Muscle of arm (tissue), 14 donors: Measurements from ENCODE around the gene RUSC2. TPM values are rescaled to one million over a fixed set of nuclear protein-coding genes. Genes with fewer than 3 reads are reported as not detected.
A peak's percentile ranks its signal among the peaks of the same experiment; 100 is the strongest.

Experiments
- DNase-seq: peaks from one replicate; pipeline ENCODE4 v3.0.0-alpha.2; 2013
- long read RNA-seq, 11 donors: transcript quantifications; one replicate each; lab custom pipeline, GENCODE V29; 2026
- polyA plus RNA-seq, 12 donors: library from polyadenylated mRNA; unstranded; fragments of 120-200 nt; gene quantifications; one replicate each; pipeline ENCODE4 v1.2.1, GENCODE V29; 2013; ENCODE audit not compliant: insufficient read length in 12 of 12

The RUSC2 gene
- 10 to 100 TPM in 11 of 12 donors, not detected in 1; 42.6 to 79.5 (median 60.8) TPM for polyA plus RNA-seq
- long read RNA-seq, donor 1, partial matches to known transcripts, result 15 of 17 reads
- long read RNA-seq, donor 1, other reads (novel, unspliced or antisense), result 0 of 17 reads
- long read RNA-seq, donor 2, full-length matches to known transcripts, result 2 of 78 reads
- long read RNA-seq, donor 2, partial matches to known transcripts, result 60 of 78 reads
- long read RNA-seq, donor 2, other reads (novel, unspliced or antisense), result 16 of 78 reads
- long read RNA-seq, donor 3, partial matches to known transcripts, result 22 of 39 reads
- long read RNA-seq, donor 3, other reads (novel, unspliced or antisense), result 15 of 39 reads
- long read RNA-seq, donor 4, partial matches to known transcripts, result 5 of 12 reads
- long read RNA-seq, donor 4, other reads (novel, unspliced or antisense), result 6 of 12 reads
- long read RNA-seq, donor 5, result 0 reads
- long read RNA-seq, donor 6, partial matches to known transcripts, result 24 of 26 reads
- long read RNA-seq, donor 6, other reads (novel, unspliced or antisense), result 0 of 26 reads
- long read RNA-seq, donor 7, partial matches to known transcripts, result 11 of 17 reads
- long read RNA-seq, donor 7, other reads (novel, unspliced or antisense), result 5 of 17 reads
- long read RNA-seq, donor 8, full-length matches to known transcripts, result 10 of 47 reads
- long read RNA-seq, donor 8, partial matches to known transcripts, result 25 of 47 reads
- long read RNA-seq, donor 8, other reads (novel, unspliced or antisense), result 12 of 47 reads
- long read RNA-seq, donor 9, full-length matches to known transcripts, result 3 of 22 reads
- long read RNA-seq, donor 9, partial matches to known transcripts, result 9 of 22 reads
- long read RNA-seq, donor 9, other reads (novel, unspliced or antisense), result 10 of 22 reads
- long read RNA-seq, donor 10, full-length matches to known transcripts, result 2 of 23 reads
- long read RNA-seq, donor 10, partial matches to known transcripts, result 21 of 23 reads
- long read RNA-seq, donor 10, other reads (novel, unspliced or antisense), result 0 of 23 reads
- long read RNA-seq, donor 11, full-length matches to known transcripts, result 3 of 44 reads
- long read RNA-seq, donor 11, partial matches to known transcripts, result 31 of 44 reads
- long read RNA-seq, donor 11, other reads (novel, unspliced or antisense), result 10 of 44 reads

- peak; percentile 88 for DNase-seq
These were observed at the start of gene RUSC2 for GRCh38 chr9:35489313-35490154. RUSC2 (plus strand) TSS chr9:35490111; CDS start chr9:35546522, 56,411 bp downstream.

DNA sequence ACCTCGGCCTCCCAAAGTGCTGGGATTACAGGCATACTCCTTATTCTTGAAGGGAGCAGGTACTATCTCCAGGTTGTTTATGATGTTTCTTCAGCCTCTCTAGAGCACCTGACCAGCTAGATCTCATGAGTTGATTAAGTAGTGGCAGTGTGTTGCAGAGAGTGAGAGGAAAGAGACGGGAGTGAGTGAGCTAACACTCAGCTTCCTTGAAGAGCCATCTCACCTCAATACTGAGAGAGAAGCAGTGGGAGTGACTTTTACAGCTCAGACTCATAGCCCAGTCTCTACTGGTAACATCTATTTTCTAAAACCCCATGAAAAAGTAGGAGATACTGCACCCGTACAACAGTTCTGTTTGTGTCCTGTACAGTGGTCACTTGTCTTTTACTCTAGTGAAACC is 43.9 kb upstream of the RUSC2 start:
- DNase-seq, result no peak

DNA sequence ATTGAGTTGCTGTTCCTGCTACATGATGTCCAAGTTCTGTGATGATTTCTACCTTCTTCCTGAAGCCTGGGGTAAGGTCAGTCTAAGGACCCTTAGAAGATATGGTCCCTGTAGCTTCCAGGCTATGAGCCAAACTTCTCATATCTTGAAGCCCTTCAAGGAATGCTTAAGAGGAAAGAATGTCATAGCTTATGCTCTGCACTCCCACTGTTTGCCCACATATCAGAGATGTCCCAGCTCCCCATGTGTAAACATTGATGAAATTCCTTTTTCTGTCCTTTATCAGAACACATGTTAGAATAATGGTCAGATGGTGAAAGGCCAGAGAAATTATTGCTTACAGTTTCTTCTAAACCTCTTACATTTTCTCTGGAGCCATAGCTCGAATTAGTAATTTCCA is 41.4 kb upstream of the RUSC2 start:
- DNase-seq, result no peak

- DNase-seq, result no peak
These were observed 37.4 kb upstream of the RUSC2 start for GRCh38 chr9:35452481-35452880.

DNA sequence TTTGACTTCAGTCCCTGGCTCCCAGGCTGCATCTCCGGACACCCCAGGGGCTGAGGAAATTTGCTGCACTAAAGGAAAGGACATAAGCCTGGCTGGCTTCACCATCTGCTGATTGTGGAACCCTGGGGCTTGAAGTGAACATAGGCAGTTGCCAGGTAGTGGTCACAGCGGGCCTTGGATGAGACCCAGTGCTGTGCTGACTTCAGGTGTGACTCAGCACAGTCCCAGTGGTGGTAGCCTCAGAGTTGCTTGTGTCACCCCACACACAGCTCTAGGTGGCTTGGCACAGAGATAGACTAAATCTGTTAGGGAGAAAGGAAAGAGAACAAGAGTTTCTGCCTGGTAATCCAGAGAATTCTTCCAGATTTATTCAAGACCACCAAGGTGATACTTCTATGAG is 36.1 kb upstream of the RUSC2 start:
- DNase-seq, result no peak

DNA sequence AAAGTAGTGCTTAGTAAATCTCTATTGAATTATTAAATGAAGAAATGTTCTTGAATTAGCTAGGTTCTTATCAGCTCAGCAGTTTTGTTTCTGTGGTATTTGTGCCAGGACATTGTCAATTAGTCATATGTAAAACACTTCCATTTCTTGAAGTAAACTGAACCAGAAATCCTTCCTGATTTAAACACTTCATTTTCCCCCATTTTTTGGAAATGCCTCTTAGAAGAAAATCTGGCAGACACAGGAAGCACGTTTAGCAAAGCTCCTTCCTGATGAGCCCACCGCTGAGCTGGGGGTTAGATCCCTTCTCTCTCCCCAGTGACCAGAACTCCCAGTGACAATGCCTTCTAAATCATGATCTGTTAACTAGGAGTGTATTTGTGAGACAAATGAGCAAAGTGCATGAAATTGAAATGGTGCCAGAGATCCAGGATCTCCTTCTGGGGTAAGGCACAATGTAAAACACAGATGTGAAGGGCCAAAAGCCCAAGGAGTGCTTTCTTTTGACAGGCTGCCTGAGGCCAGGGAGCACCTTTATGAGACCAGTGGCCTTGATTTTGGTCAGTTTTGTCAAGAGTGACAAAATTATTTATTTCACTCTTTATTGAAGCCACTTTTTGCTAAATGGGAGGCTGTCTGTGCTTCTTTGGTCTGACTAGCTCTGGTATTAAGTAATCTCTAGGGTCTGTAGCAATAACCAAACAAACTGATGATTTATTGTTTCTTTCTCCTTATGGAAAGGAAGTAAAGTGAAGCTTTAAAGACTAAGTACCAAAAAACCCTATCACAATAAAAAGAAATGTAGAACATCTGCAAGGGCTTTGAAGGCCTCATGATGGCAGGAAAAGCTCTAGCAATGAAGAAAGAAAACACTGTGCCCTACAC is 25.5 kb upstream of the RUSC2 start:
- no peak for DNase-seq

GRCh38 chr9:35470340-35470739 is 19.6 kb upstream of the RUSC2 start:
- DNase-seq, result no peak

DNA sequence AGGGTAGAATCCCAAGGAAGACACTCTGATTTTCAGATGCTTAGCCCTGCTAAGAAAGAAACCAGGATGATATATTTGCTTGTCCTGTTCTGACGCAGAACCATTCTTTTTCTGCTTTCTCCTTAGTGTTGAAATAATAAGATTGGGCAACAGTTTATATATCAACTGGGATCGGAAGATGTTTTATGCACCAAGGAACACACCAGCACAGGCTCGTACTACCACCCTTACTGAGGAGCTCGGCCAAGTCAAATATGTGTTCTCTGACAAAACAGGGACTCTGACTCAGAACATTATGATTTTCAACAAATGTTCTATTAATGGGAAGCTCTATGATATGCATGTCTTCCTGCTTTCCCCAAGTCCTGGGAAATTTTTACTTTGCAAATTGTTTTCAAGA is 19.0 kb upstream of the RUSC2 start:
- no peak for DNase-seq

DNA sequence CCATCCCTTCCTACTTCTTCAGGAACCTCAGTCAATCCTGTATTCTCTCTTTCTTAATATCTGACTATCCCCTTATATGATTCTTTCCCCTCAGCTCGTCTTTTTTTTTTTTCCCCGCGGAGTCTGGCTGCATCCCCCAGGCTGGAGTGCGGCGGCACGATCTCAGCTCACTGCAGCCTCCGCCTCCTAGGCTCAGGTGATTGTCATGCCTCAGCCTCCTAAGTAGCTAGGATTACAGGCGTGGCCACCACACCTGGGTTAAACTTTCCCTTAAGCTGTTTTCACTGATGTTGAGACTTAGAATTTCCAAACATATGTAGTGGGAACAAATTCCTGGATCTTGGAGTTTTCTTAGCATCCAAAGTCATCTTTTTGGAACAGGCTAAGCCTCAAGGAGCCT is 13.3 kb upstream of the RUSC2 start:
- no peak for DNase-seq

GRCh38 chr9:35477211-35477855 is 12.6 kb upstream of the RUSC2 start:
- peak; percentile 65 for DNase-seq

DNA sequence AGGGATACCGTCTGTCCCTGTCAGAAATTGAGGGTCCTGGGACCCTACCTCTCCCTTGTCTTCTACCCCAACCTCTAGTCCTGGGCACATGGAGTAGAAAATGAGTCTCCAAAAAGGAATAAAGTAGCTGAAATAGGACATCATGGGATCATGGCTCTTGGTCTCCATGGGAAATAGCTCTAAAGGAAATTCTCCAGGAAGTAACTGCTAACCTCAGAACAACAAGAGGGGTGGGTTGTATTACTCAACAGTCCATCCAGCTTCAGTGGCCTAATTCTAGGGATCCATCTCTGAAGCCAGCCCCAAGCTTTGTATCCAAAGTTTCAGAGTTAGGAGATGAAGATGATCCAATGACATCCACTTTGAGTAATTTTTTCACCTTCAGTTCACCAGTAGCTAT is 11.0 kb upstream of the RUSC2 start:
- DNase-seq, result no peak

DNA sequence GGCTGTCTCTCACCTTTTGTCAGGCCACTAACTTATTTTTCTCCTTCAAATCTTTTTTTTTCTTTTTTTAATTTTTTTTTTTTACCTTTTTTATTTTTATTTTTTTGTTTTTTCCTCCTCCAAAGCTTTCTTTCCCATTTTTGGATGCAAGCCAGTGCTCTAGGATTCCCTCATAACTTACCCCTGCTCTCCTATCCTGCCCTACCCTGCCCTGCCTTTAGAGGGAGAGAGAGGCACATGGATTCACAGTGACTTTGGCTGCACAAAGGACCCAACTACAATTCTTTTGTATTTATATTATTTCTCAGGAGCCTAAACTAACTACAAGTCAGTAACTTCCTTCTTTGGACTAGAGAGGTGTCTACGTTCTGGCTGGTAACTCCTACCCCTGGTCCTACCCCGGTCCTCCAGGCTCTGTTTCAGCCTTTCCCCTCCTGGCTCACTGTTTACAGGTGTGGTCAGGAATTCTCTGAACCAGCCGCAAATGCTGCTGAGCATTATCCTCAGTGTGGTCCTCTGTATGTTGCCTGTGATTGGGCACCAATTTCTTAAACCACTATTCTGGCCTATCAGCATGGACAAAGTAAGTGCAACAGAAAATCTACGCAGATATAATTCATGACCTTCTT is 8.4 kb upstream of the RUSC2 start:
- no peak for DNase-seq

- no peak for DNase-seq
These were observed 7.8 kb upstream of the RUSC2 start for GRCh38 chr9:35482071-35482470.

GRCh38 chr9:35484406-35484805 is 5.5 kb upstream of the RUSC2 start:
- DNase-seq, result no peak

- DNase-seq, result no peak
These were observed 2.8 kb upstream of the RUSC2 start for GRCh38 chr9:35487081-35487480.

GRCh38 chr9:35488021-35488420 is 1.9 kb upstream of the RUSC2 start:
- peak; percentile 84 for DNase-seq

DNA sequence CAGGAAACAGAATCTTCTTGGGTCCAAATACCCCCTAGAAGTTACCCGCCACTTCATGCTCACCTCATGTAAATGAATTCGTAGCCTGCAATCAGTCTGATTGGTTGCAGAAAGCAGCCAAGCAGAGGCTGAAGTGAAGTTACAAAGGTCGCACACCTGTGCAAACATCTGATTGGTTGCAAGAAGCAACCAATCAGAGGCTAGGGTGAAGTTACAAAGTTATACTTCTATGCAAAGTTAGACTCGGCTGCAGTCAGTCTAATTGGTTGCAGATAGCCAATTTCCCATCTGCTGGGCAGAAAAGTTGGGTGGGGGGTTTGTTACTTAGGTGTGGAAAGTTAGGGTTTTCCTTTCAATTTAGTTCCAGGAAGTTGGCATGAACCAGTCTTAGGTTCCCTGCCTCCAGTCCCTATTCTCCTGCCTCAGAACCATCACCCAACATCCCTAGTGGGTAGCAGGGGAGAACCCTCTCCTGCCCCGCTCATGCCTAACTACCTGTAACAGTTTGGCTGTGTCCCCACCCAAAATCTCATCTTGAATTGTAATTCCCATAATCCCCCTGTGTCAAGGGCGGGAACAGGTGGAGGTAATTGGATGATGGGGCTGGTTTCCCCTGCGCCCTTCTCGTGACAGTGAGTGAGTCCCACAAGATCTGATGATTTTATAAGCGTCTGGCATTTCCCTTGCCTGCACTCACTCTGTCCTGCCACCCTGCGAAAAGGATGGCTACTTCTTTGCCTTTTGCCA is 1.2 kb upstream of the RUSC2 start:
- no peak for DNase-seq

- DNase-seq, result peak; percentile 55
These were observed 421 bp downstream of the RUSC2 start for GRCh38 chr9:35490155-35490909.
